Mesendoderm (in vitro differentiated cells): Measurements from ENCODE around the gene CST4.

Experiments
- DNase-seq: peaks from one replicate; pipeline ENCODE4 v3.0.0; 2013
- H2AK5ac ChIP-seq: 2 replicates; pipeline ENCODE4 v1.6.1; 2013; ENCODE audit warnings: low read length, inconsistent platforms
- H2BK120ac ChIP-seq: 2 replicates; pipeline ENCODE4 v1.6.1; 2013; ENCODE audit warnings: low read depth, mild to moderate bottlenecking, low read length, moderate library complexity, mixed read lengths
- H2BK15ac ChIP-seq: replicated peaks from 2 replicates; pipeline ENCODE4 v1.6.1; 2013; ENCODE audit warnings: low read depth, mild to moderate bottlenecking, moderate library complexity
- H2BK5ac ChIP-seq: 2 replicates; pipeline ENCODE4 v1.6.1; 2013; ENCODE audit warnings: low read length, inconsistent platforms
- H3K18ac ChIP-seq: 2 replicates; pipeline ENCODE4 v1.6.1; 2013; ENCODE audit warnings: mild to moderate bottlenecking, low read length, mixed read lengths
- H3K23ac ChIP-seq: one replicate; pipeline ENCODE4 v1.6.1; 2013; ENCODE audit warnings: low read length
- H3K27ac ChIP-seq: 2 replicates; pipeline ENCODE4 v1.5.1; 2013; ENCODE audit warnings: low read depth, mild to moderate bottlenecking, inconsistent platforms, low read length, moderate library complexity
- H3K27me3 ChIP-seq: 2 replicates; pipeline ENCODE4 v1.6.1; 2013; ENCODE audit warnings: low read length, control low read depth, mild to moderate bottlenecking, inconsistent platforms; ENCODE audit not compliant: insufficient read depth, poor library complexity
- H3K36me3 ChIP-seq: 2 replicates; pipeline ENCODE4 v1.6.1; 2013; ENCODE audit warnings: low read length, inconsistent platforms; ENCODE audit not compliant: control insufficient read depth, insufficient read depth
- H3K4ac ChIP-seq: one replicate; pipeline ENCODE4 v1.6.1; 2013; ENCODE audit warnings: low read depth, mild to moderate bottlenecking, low read length, moderate library complexity
- H3K4me1 ChIP-seq: 2 replicates; pipeline ENCODE4 v1.6.1; 2013; ENCODE audit warnings: low read depth, low read length, inconsistent platforms; ENCODE audit not compliant: control insufficient read depth
- H3K4me2 ChIP-seq: 2 replicates; pipeline ENCODE4 v1.6.1; 2013; ENCODE audit warnings: low read length
- H3K4me3 ChIP-seq: 2 replicates; pipeline ENCODE4 v1.5.1; 2013; ENCODE audit warnings: mild to moderate bottlenecking, low read length
- H3K56ac ChIP-seq: one replicate; pipeline ENCODE4 v1.6.1; 2013; ENCODE audit warnings: low read length
- H3K79me1 ChIP-seq: 2 replicates; pipeline ENCODE4 v1.6.1; 2013; ENCODE audit warnings: low read length, inconsistent platforms
- H3K79me2 ChIP-seq: 2 replicates; pipeline ENCODE4 v1.6.1; 2013; ENCODE audit warnings: mild to moderate bottlenecking, low read length; ENCODE audit not compliant: control insufficient read depth, insufficient read depth
- H3K9ac ChIP-seq: 2 replicates; pipeline ENCODE4 v1.6.1; 2013; ENCODE audit warnings: low read length, inconsistent platforms
- H4K5ac ChIP-seq: one replicate; pipeline ENCODE4 v1.6.1; 2013; ENCODE audit warnings: low read length
- H4K8ac ChIP-seq: one replicate; pipeline ENCODE4 v1.6.1; 2013; ENCODE audit warnings: low read depth, mild to moderate bottlenecking, control low read depth, low read length, moderate library complexity
- WGBS: extraction: QIAGEN DNeasy Blood & Tissue Kit; methylation state at CpG from one replicate; pipeline ENCODE4 v1.1.7; 2013; ENCODE audit warnings: low lambda C conversion rate, missing lambda C conversion rate; ENCODE audit not compliant: insufficient coverage; ENCODE audit errors: extremely low coverage; 5-methylcytosine and 5-hydroxymethylcytosine counted together

Gene CST4

DNA sequence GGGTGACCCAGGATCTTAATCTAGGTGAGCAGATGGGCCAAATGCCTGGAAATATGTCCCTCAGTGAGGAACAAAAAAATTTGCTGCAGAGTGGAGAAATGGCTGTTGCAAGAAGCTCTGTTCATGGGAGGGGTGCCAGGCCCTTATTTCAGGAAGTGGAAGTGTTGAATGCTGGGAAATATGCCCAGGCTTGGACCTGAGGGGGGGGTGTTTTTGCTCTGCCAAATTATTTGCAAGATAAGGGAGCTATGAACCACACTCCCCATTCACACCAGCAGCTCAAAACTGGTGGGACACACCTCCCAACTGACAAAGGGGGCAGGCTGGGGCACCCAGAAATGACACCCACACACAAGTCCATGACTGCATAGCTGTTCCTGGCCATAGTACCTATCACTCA is 8.7 kb downstream of the CST4 start:
- Histone ChIP-seq H3K27ac (no peak overlapping the region), H3K4me1 (no peaks in the 10 kb centered on the region), H3K23ac (no peak overlapping the region), H3K9ac (no peak overlapping the region), H3K27me3 (no peaks in the 10 kb centered on the region), H4K8ac (no peak overlapping the region), H2BK15ac (no peak overlapping the region), H3K56ac (no peak overlapping the region), H3K36me3 (no peaks in the 10 kb centered on the region), H2AK5ac (no peak overlapping the region), H2BK5ac (no peak overlapping the region), H3K4me2 (no peak overlapping the region), H4K5ac (no peak overlapping the region), H3K18ac (no peak overlapping the region), H3K4ac (no peak overlapping the region), H3K79me2 (no peaks in the 10 kb centered on the region), H3K4me3 (no peak overlapping the region), H2BK120ac (no peak overlapping the region), H3K79me1 (no peaks in the 10 kb centered on the region)
- no peak for DNase-seq

DNA sequence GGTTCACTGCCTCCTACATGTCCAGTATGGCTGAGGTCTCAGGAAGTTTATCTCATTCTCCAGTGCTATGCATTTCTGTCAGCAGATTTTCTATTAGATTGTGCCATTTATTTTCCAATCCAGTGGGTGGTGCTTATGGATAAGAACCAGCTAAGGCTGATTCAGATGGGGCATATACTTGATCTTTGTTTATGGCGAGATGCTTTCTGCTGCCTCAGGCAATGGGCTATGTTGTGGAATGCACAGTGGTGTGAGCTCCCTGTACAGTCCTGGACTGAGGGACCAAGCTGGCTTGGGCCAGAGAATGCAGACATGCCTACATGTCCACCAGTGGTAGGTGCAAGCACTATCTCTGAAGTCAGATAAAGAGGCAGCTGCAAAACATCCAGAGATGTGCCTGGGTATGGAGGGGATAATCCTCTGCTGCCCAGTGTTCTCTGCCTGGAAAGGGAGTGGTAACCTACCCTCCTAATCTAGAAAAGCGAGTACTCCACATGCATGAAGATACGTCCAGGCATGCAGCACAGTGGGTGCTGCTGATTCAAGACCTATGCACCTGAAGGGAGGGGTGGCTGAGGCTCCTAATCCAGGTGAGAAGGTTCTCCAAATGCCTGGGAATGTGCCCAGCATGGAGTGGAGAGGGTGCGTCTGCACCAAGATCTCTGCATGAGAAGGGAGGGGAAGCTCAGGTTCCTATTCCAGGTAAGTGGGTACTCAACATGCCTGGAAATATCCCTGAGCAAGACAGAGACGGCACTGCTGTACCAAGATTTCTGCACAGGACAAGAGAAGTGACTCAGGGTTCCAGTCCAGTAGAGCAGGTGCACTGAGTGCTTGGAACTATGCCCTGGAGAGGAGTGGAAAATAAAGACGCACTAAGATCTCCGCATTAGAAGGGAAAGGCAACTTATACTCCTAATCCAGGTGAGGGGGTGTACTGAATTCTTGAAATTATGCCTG is 9.4 kb downstream of the CST4 start:
- Histone ChIP-seq H3K27ac (no peak overlapping the region), H3K4me2 (no peak overlapping the region), H4K5ac (no peak overlapping the region), H2AK5ac (no peak overlapping the region), H3K79me1 (no peaks in the 10 kb centered on the region), H2BK5ac (no peak overlapping the region), H2BK120ac (no peak overlapping the region), H3K9ac (no peak overlapping the region), H3K18ac (no peak overlapping the region), H3K56ac (no peak overlapping the region), H3K4ac (no peak overlapping the region), H3K36me3 (no peaks in the 10 kb centered on the region), H3K27me3 (no peaks in the 10 kb centered on the region), H3K4me3 (no peak overlapping the region), H4K8ac (no peak overlapping the region), H3K4me1 (no peaks in the 10 kb centered on the region), H3K79me2 (no peaks in the 10 kb centered on the region), H2BK15ac (no peak overlapping the region), H3K23ac (no peak overlapping the region)
- WGBS = no CpG with 5 or more reads among the region's 7 CpGs
- DNase-seq = no peak

DNA sequence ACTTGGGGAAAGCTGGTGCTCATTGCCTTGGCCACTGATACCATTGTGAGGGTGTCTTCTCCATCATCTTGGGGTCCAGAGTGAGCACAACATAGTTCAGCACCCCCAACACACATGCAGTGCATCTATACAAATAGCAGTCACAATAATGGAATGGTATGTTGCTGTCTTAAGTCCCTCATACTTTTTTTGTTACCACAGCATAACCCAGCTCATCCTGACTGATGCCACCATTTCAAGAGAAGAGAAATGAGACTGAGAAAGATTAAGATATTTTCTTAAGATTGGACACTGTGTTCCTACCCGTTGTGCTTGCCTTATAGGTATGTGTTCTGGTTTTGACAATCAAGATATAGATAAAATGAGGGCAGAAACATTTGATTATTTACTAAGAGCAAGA is 15.6 kb downstream of the CST4 start:
- Histone ChIP-seq H3K36me3 (no peaks in the 10 kb centered on the region), H3K56ac (no peak overlapping the region), H3K4me1 (no peaks in the 10 kb centered on the region), H3K18ac (no peak overlapping the region), H4K5ac (no peak overlapping the region), H2BK120ac (no peak overlapping the region), H3K23ac (no peak overlapping the region), H2BK5ac (no peak overlapping the region), H3K4ac (no peak overlapping the region), H2AK5ac (no peak overlapping the region), H3K4me2 (no peak overlapping the region), H3K9ac (no peak overlapping the region), H3K4me3 (no peak overlapping the region), H3K27ac (no peak overlapping the region), H4K8ac (no peak overlapping the region), H2BK15ac (no peak overlapping the region), H3K27me3 (no peaks in the 10 kb centered on the region), H3K79me1 (no peaks in the 10 kb centered on the region), H3K79me2 (no peaks in the 10 kb centered on the region)
- WGBS = no CpG with 5 or more reads among the region's 1 CpG
- no peak for DNase-seq

DNA sequence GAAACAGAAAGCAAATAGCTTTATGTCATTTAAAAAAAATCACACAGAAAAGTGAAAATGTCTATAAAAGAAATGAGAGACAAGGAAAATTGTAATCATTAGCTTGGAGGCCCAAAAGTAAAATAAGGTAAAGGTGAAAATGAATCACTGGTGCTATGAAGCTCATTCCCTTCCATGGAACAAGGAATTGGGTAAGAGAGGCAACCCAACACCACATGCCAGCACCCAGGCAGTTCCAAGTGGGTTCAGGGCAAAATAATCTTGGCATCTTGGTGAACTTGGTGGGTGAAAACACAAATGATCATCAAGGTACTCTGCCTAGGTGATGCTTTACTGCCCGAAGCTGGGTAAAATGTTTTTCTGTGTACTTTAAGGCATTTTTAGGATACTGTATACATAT is 16.7 kb downstream of the CST4 start:
- H3K27me3 ChIP-seq = no peaks in the 10 kb centered on the region
- WGBS = no CpG with 5 or more reads among the region's 1 CpG

DNA sequence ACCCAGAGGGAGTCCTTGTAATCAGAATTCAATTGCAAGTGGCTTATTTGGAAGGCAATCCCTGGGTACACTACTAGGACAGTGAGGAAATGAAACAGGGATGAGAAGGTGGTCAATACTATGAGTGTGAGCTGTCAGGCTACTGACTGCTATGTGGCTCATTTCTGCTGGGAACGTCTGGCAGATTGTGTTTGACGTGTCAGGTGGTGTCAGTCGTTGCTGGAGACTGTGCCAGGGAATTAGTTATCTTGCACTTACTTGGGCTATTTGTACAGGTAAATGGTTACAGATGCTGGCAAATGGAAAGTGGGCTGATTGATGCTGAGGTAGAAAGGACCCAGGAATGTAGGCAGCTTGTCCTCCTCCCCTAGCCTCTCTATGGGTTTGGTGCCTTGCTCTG is 17.4 kb downstream of the CST4 start:
- Histone ChIP-seq H3K18ac (no peak overlapping the region), H3K27me3 (no peaks in the 10 kb centered on the region), H3K79me2 (no peaks in the 10 kb centered on the region), H3K9ac (no peak overlapping the region), H4K8ac (no peak overlapping the region), H2BK15ac (no peak overlapping the region), H2BK120ac (no peak overlapping the region), H3K27ac (no peak overlapping the region), H3K23ac (no peak overlapping the region), H2AK5ac (no peak overlapping the region), H4K5ac (no peak overlapping the region), H3K4ac (no peak overlapping the region), H3K4me3 (no peak overlapping the region), H3K79me1 (no peaks in the 10 kb centered on the region), H3K56ac (no peak overlapping the region), H3K4me1 (no peaks in the 10 kb centered on the region), H3K4me2 (no peak overlapping the region), H3K36me3 (no peaks in the 10 kb centered on the region), H2BK5ac (no peak overlapping the region)
- WGBS = no CpG with 5 or more reads among the region's 3 CpGs
- no peak for DNase-seq

More for the DNA sequence above, 16.7 kb downstream of the CST4 start:
- H2BK5ac ChIP-seq = no peak overlapping the region
- H3K18ac ChIP-seq = no peak overlapping the region
- H4K5ac ChIP-seq = no peak overlapping the region
- no peak overlapping the region for H4K8ac ChIP-seq
- no peak overlapping the region for H3K27ac ChIP-seq
- no peak for DNase-seq
- H3K36me3 ChIP-seq = no peaks in the 10 kb centered on the region
- no peaks in the 10 kb centered on the region for H3K4me1 ChIP-seq
- H2BK15ac ChIP-seq = no peak overlapping the region
- H2AK5ac ChIP-seq = no peak overlapping the region
- H3K4me3 ChIP-seq = no peak overlapping the region
- no peak overlapping the region for H3K56ac ChIP-seq
- no peak overlapping the region for H2BK120ac ChIP-seq
- no peaks in the 10 kb centered on the region for H3K79me2 ChIP-seq
- no peak overlapping the region for H3K4ac ChIP-seq
- no peak overlapping the region for H3K4me2 ChIP-seq
- no peak overlapping the region for H3K9ac ChIP-seq
- no peak overlapping the region for H3K23ac ChIP-seq
- no peaks in the 10 kb centered on the region for H3K79me1 ChIP-seq

DNA sequence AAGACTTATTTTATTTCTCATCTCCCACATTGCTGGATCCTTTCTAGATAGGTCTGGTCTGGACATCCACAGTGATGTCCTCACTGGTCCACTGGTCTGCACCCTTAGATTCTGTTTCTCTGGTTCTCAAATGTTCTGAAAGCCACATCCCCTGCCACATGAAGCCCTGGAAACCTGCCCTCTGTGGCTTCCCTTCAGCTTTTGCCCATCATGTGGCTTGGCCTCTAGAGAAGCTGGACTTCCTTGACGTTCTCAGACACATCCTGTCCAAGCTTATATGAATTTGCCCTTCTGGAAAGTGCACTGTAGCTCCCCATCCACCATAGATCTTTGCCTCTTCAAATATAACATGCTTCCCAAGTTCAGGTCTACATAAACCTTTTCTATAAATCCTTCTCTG is 18.5 kb downstream of the CST4 start:
- Histone ChIP-seq H4K5ac (no peak overlapping the region), H3K9ac (no peak overlapping the region), H3K79me2 (no peaks in the 10 kb centered on the region), H3K27me3 (no peaks in the 10 kb centered on the region), H2BK5ac (no peak overlapping the region), H2AK5ac (no peak overlapping the region), H3K56ac (no peak overlapping the region), H2BK120ac (no peak overlapping the region), H4K8ac (no peak overlapping the region), H3K4me2 (no peak overlapping the region), H3K36me3 (no peaks in the 10 kb centered on the region), H3K79me1 (no peaks in the 10 kb centered on the region), H3K23ac (no peak overlapping the region), H3K4me3 (no peak overlapping the region), H3K4ac (no peak overlapping the region), H3K4me1 (no peaks in the 10 kb centered on the region), H3K18ac (no peak overlapping the region), H2BK15ac (no peak overlapping the region), H3K27ac (no peak overlapping the region)
- no CpG with 5 or more reads among the region's 1 CpG for WGBS
- DNase-seq = no peak
